Right atrium auricular region (tissue), 2 donors: ENCODE measurements around the gene SULT1A1. TPM values are rescaled to one million over a fixed set of nuclear protein-coding genes. Genes with fewer than 3 reads are reported as not detected.

ENCODE experiments used
- total RNA-seq, 2 donors: library from RNA; depleted of rRNA; stranded (reverse); fragments of >200 nt; gene quantifications; one replicate each; pipeline ENCODE4 v1.1.0, GENCODE V29; 2016

SULT1A1 gene
- total RNA-seq, 2 donors from 2014 or later = 37.9 to 38.1 TPM

Other genes with a start within 250 kb of the SULT1A1 start
- gene NPIPB6, start 246.5 kb downstream of the SULT1A1 start, total RNA-seq = 1 to 10 TPM in 1 of 2 donors, not detected in 1; 1.1 TPM
- gene EIF3CL, start 206.2 kb downstream of the SULT1A1 start, total RNA-seq = 100 to 1,000 TPM in 1 of 2 donors, 10 to 100 TPM in 1; 89.0 to 124 TPM
- not detected for gene NPIPB7, start 137.7 kb downstream of the SULT1A1 start, total RNA-seq
- gene CLN3, start 118.0 kb downstream of the SULT1A1 start, total RNA-seq = 10 to 100 TPM; 16.5 to 16.9 TPM
- gene APOBR, start 115.4 kb downstream of the SULT1A1 start, total RNA-seq = 1 to 10 TPM in 1 of 2 donors, under 1 TPM in 1; 0.78 to 2.0 TPM
- gene IL27, start 103.2 kb downstream of the SULT1A1 start, total RNA-seq = not detected
- gene NUPR1, start 71.1 kb downstream of the SULT1A1 start, total RNA-seq = 10 to 100 TPM; 12.4 to 26.9 TPM
- 10 to 100 TPM; 14.2 to 21.8 TPM for gene SGF29, start 56.1 kb downstream of the SULT1A1 start, total RNA-seq
- gene SULT1A2, start 13.0 kb downstream of the SULT1A1 start, total RNA-seq = 1 to 10 TPM; 1.9 to 2.7 TPM
- gene NPIPB8, start 28.0 kb upstream of the SULT1A1 start, total RNA-seq = not detected
- 100 to 1,000 TPM; 161 to 202 TPM for gene EIF3C, start 101.4 kb upstream of the SULT1A1 start, total RNA-seq
- under 1 TPM in 1 of 2 donors, not detected in 1; 0.70 TPM for gene NPIPB9, start 141.7 kb upstream of the SULT1A1 start, total RNA-seq
- 10 to 100 TPM; 26.0 to 55.1 TPM for gene ATXN2L, start 213.0 kb upstream of the SULT1A1 start, total RNA-seq
- gene TUFM, start 236.3 kb upstream of the SULT1A1 start, total RNA-seq = 100 to 1,000 TPM; 122 to 165 TPM